Smooth muscle cell of the brain vasculature (primary cell): ENCODE data around the gene SCLT1.

Experiments used
- DNase-seq: peaks from one replicate; pipeline ENCODE4 v3.0.0-alpha.2; 2012; ENCODE audit warnings: low read depth, low spot score

The SCLT1 gene

GRCh38 chr4:128841402-128841801 lies 251.9 kb downstream of the SCLT1 start:
- no peak for DNase-seq

GRCh38 chr4:128840711-128841318 lies 252.5 kb downstream of the SCLT1 start:
- DNase-seq, result no peak

- no peak for DNase-seq
Measured at GRCh38 chr4:128837679-128838078, 255.7 kb downstream of the SCLT1 start.

- DNase-seq, result no peak
Measured at GRCh38 chr4:128837198-128837597, 256.1 kb downstream of the SCLT1 start.

GRCh38 chr4:128835498-128836222 lies 257.7 kb downstream of the SCLT1 start:
- DNase-seq, result no peak
